Gastroesophageal sphincter (tissue), 4 donors: ENCODE measurements around the gene ANKMY2. TPM values are rescaled to one million over a fixed set of nuclear protein-coding genes. Genes with fewer than 3 reads are reported as not detected.

Experiments
- ATAC-seq: fragments of 150-250 bp; one replicate; pipeline ENCODE4 v1.9.1; 2016; ENCODE audit warnings: mild to moderate bottlenecking, moderate library complexity
- H3K27ac ChIP-seq, 4 donors: fragments of 200-600 bp; sonication (generic) in 3 of 4; 1 replicate in 3 of 4; 2 replicates in 1 of 4; pipeline ENCODE4 v1.5.1; 2016 to 2019
- H3K27me3 ChIP-seq: fragments of 200-600 bp; sonication (generic); one replicate; pipeline ENCODE4 v1.5.1; 2019
- H3K36me3 ChIP-seq, 2 donors: fragments of 200-600 bp; sonication (generic); one replicate each; pipeline ENCODE4 v1.5.1; 2019; ENCODE audit warnings: control low read depth in 1 of 2
- H3K4me1 ChIP-seq, 3 donors: fragments of 200-600 bp; sonication (generic); 1 replicate in 2 of 3; 2 replicates in 1 of 3; pipeline ENCODE4 v1.5.1; 2016 to 2019; ENCODE audit warnings: control low read depth in 2 of 3
- H3K4me3 ChIP-seq, 2 donors: fragments of 200-600 bp; sonication (generic); one replicate each; pipeline ENCODE4 v1.5.1; 2019; ENCODE audit warnings: mild to moderate bottlenecking in 1 of 2, moderate library complexity in 1 of 2
- H3K9me3 ChIP-seq, 3 donors: fragments of 200-600 bp; sonication (generic); one replicate each; pipeline ENCODE4 v1.5.1; 2017 to 2019; ENCODE audit warnings: control low read depth in 2 of 3
- CTCF ChIP-seq, 4 experiments: fragments of 200-600 bp in 2 of 4; fragments of 450-650 bp in 2 of 4; sonication (generic) in 1 of 4; IDR thresholded peaks; one replicate each; pipeline ENCODE4 v1.5.1; 2017 to 2019; ENCODE audit warnings: antibody characterized with exemption in 4 of 4, mild to moderate bottlenecking in 2 of 4, moderate library complexity in 2 of 4
- EP300 ChIP-seq: sonication (generic); formaldehyde crosslinking; IDR thresholded peaks from one replicate; pipeline ENCODE4 v1.6.1; 2017; ENCODE audit warnings: antibody characterized with exemption, mild to moderate bottlenecking
- POLR2A ChIP-seq, 2 donors: fragments of 450-650 bp; IDR thresholded peaks; one replicate each; pipeline ENCODE4 v1.6.1; 2017; ENCODE audit warnings: antibody characterized with exemption in 2 of 2, mild to moderate bottlenecking in 2 of 2, moderate library complexity in 1 of 2
- POLR2AphosphoS5 ChIP-seq: sonication (generic); formaldehyde crosslinking; IDR thresholded peaks from one replicate; pipeline ENCODE4 v1.6.1; 2017; ENCODE audit warnings: antibody characterized with exemption
- WGBS, 2 donors: methylation state at CpG; one replicate each; pipeline ENCODE4 v1.1.5; 2018; ENCODE audit warnings: low coverage in 1 of 2; 5-methylcytosine and 5-hydroxymethylcytosine counted together
- total RNA-seq, 4 donors: library from RNA; depleted of rRNA; stranded (reverse); fragments of >200 nt; gene quantifications; one replicate each; pipeline ENCODE4 v1.1.0, GENCODE V29; 2016

ANKMY2 gene
- total RNA-seq, 4 donors from 2014 or later, result 13.2 to 37.9 (median 25.3) TPM

GRCh38 chr7:16619979-16620408 is 25.6 kb downstream of the ANKMY2 start:
- no peaks in the 10 kb centered on the region for H3K9me3 ChIP-seq
- peaks cover 0 to 90% of the 10 kb centered on the region in 2 donors for H3K36me3 ChIP-seq
- H3K4me1 ChIP-seq, result no peaks in the 10 kb centered on the region
- 78% methylated on average over 2 of the region's 2 CpGs; no CpG with 5 or more reads in 1 of the 2 donors for WGBS, 2 donors
- TF ChIP-seq EP300, result no peak
- TF ChIP-seq POLR2A (IDR thresholded peaks at IDR 0.05), result no peak
- TF ChIP-seq CTCF (IDR thresholded peaks at IDR 0.05), result no peak
- no peak for TF ChIP-seq POLR2AphosphoS5
- ATAC-seq, result no peak
- H3K4me3 ChIP-seq, result no peak overlapping the region
- no peaks in the 10 kb centered on the region for H3K27me3 ChIP-seq
- no peak overlapping the region for H3K27ac ChIP-seq

GRCh38 chr7:16616542-16616941 is 29.0 kb downstream of the ANKMY2 start:
- TF ChIP-seq EP300, result no peak
- TF ChIP-seq POLR2AphosphoS5, result no peak
- TF ChIP-seq CTCF (IDR thresholded peaks at IDR 0.05), result no peak
- TF ChIP-seq POLR2A (IDR thresholded peaks at IDR 0.05), result no peak
- Histone ChIP-seq H3K4me3 (no peak overlapping the region), H3K9me3 (no peaks in the 10 kb centered on the region), H3K36me3 (peaks cover 0 to 83% of the 10 kb centered on the region in 2 donors), H3K27ac (no peak overlapping the region), H3K4me1 (no peaks in the 10 kb centered on the region), H3K27me3 (no peaks in the 10 kb centered on the region)
- no peak for ATAC-seq
- no CpG with 5 or more reads among the region's 18 CpGs for WGBS, 2 donors

- Histone ChIP-seq H3K27ac (no peak overlapping the region), H3K36me3 (peaks cover 0 to 81% of the 10 kb centered on the region in 2 donors), H3K9me3 (no peaks in the 10 kb centered on the region), H3K4me3 (no peak overlapping the region), H3K27me3 (no peaks in the 10 kb centered on the region), H3K4me1 (no peaks in the 10 kb centered on the region)
- no peak for TF ChIP-seq POLR2A (IDR thresholded peaks at IDR 0.05)
- TF ChIP-seq EP300, result no peak
- TF ChIP-seq CTCF (IDR thresholded peaks at IDR 0.05), result no peak
- TF ChIP-seq POLR2AphosphoS5, result no peak
- no peak for ATAC-seq
- 56 to 59% methylated on average over 4 of the region's 4 CpGs for WGBS, 2 donors
Measured at GRCh38 chr7:16616122-16616521, 29.4 kb downstream of the ANKMY2 start.

- Histone ChIP-seq H3K9me3 (no peaks in the 10 kb centered on the region), H3K4me1 (no peaks in the 10 kb centered on the region), H3K36me3 (peaks cover 0 to 75% of the 10 kb centered on the region in 2 donors), H3K4me3 (no peak overlapping the region), H3K27me3 (no peaks in the 10 kb centered on the region), H3K27ac (no peak overlapping the region)
- 54 to 100% methylated on average over 1 to 4 of the region's 5 CpGs for WGBS, 2 donors
- ATAC-seq, result no peak
- TF ChIP-seq POLR2AphosphoS5 (no peak), POLR2A (IDR thresholded peaks at IDR 0.05) (no peak), CTCF (IDR thresholded peaks at IDR 0.05) (no peak), EP300 (no peak)
Measured at GRCh38 chr7:16615228-16615627, 30.3 kb downstream of the ANKMY2 start.

- Histone ChIP-seq H3K27me3 (no peaks in the 10 kb centered on the region), H3K9me3 (no peaks in the 10 kb centered on the region), H3K4me3 (no peak overlapping the region), H3K27ac (no peak overlapping the region), H3K36me3 (peaks cover 0 to 80% of the 10 kb centered on the region in 2 donors), H3K4me1 (no peaks in the 10 kb centered on the region)
- no peak for ATAC-seq
- TF ChIP-seq POLR2A (IDR thresholded peaks at IDR 0.05) (no peak), POLR2AphosphoS5 (no peak), CTCF (IDR thresholded peaks at IDR 0.05) (no peak), EP300 (no peak)
- WGBS, 2 donors, result 70 to 100% methylated on average over 2 of the region's 2 CpGs
Measured at GRCh38 chr7:16611711-16612110, 33.8 kb downstream of the ANKMY2 start.
